Right atrium auricular region (tissue), 2 donors: ENCODE results near the gene SEMA3B. TPM values are rescaled to one million over a fixed set of nuclear protein-coding genes. Genes with fewer than 3 reads are reported as not detected.
A peak's percentile ranks its signal among the peaks of the same experiment; 100 is the strongest.

Source experiments
- DNase-seq: peaks from one replicate; pipeline ENCODE4 v3.0.0-alpha.2; 2019; ENCODE audit warnings: low spot score
- H3K27ac ChIP-seq, 2 donors: fragments of 200-600 bp; sonication (generic); 1 replicate in 1 of 2; 2 replicates in 1 of 2; pipeline ENCODE4 v1.5.1; 2016 to 2019
- H3K27me3 ChIP-seq, 2 donors: fragments of 200-600 bp; sonication (generic); one replicate each; pipeline versions ENCODE4 v1.5.1 to v1.6.0; 2017 to 2019
- H3K36me3 ChIP-seq: fragments of 200-600 bp; sonication (generic); one replicate; pipeline ENCODE4 v1.5.1; 2016
- H3K4me1 ChIP-seq, 2 donors: fragments of 200-600 bp; sonication (generic); one replicate each; pipeline versions ENCODE4 v1.5.1 to v1.6.0; 2017 to 2019
- H3K4me3 ChIP-seq, 2 donors: fragments of 200-600 bp; sonication (generic); 1 replicate in 1 of 2; 2 replicates in 1 of 2; pipeline ENCODE4 v1.5.1; 2017 to 2019; ENCODE audit warnings: mild to moderate bottlenecking in 1 of 2, moderate library complexity in 1 of 2
- H3K9me3 ChIP-seq, 2 donors: fragments of 200-600 bp; sonication (generic); one replicate each; pipeline ENCODE4 v1.5.1; 2019
- total RNA-seq, 2 donors: library from RNA; depleted of rRNA; stranded (reverse); fragments of >200 nt; gene quantifications; one replicate each; pipeline ENCODE4 v1.1.0, GENCODE V29; 2016
- TF ChIP-seq, protein P1 (sequence below), 2 donors: fragments of 200-600 bp; sonication (generic); IDR thresholded peaks; one replicate each; pipeline ENCODE4 v1.5.1; 2019; ENCODE audit warnings: antibody characterized with exemption in 2 of 2

Gene SEMA3B
- total RNA-seq, 2 donors from 2014 or later, result 15.4 to 20.0 TPM

DNA sequence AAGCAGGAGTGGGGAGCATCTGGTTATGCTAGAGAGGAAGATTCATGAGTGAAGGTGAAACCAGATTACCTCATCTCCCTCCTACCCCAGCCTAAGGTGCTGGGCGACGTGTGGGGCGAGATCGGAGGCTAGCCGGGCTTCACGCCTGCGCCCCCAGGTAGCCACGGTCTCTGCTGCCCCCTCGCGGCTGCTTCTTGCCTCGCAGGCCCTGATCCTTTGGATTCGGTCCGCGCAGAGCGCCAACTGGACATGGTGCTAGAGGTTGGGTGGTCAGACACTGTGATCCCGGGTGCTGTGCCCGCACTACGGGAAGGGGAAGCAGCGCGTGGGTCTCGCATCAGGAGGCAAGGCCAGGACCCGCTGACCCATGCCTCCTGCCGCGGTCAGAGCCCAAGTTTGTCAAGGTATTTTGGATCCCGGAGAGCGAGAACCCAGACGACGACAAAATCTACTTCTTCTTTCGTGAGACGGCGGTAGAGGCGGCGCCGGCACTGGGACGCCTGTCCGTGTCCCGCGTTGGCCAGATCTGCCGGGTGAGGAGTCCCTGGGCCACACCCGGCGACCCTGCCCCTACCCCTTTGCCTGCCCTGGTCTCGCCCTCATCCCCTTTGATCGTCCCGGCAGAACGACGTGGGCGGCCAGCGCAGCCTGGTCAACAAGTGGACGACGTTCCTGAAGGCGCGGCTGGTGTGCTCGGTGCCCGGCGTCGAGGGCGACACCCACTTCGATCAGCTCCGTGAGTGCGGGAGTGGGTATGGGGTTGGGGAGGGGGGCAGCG, 4.2 kb downstream of the SEMA3B start:
- H3K9me3 ChIP-seq, result no peaks in the 10 kb centered on the region
- peak overlapping the region in 1 of 2 donors; percentile 58 for H3K27ac ChIP-seq
- TF ChIP-seq, protein P1, sequence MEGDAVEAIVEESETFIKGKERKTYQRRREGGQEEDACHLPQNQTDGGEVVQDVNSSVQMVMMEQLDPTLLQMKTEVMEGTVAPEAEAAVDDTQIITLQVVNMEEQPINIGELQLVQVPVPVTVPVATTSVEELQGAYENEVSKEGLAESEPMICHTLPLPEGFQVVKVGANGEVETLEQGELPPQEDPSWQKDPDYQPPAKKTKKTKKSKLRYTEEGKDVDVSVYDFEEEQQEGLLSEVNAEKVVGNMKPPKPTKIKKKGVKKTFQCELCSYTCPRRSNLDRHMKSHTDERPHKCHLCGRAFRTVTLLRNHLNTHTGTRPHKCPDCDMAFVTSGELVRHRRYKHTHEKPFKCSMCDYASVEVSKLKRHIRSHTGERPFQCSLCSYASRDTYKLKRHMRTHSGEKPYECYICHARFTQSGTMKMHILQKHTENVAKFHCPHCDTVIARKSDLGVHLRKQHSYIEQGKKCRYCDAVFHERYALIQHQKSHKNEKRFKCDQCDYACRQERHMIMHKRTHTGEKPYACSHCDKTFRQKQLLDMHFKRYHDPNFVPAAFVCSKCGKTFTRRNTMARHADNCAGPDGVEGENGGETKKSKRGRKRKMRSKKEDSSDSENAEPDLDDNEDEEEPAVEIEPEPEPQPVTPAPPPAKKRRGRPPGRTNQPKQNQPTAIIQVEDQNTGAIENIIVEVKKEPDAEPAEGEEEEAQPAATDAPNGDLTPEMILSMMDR (IDR thresholded peaks at IDR 0.05), result peak; percentile 96 to 99
- no peaks in the 10 kb centered on the region for H3K27me3 ChIP-seq
- DNase-seq, result peak; percentile 89
- H3K36me3 ChIP-seq, result no peaks in the 10 kb centered on the region
- H3K4me3 ChIP-seq, result peak overlapping the region; percentile 11 to 44
- peaks cover 0 to 63% of the 10 kb centered on the region in 2 donors for H3K4me1 ChIP-seq

DNA sequence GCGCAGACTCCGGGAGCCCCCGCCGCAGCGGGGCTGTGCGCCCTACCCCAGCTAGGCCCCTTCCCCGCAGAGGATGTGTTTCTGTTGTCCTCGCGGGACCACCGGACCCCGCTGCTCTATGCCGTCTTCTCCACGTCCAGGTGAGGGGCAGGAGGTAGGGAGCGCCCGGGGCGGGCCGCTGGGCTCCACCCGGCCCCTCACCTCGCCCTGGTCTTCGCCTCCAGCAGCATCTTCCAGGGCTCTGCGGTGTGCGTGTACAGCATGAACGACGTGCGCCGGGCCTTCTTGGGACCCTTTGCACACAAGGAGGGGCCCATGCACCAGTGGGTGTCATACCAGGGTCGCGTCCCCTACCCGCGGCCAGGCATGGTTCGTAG, 4.7 kb downstream of the SEMA3B start:
- no peaks in the 10 kb centered on the region for H3K36me3 ChIP-seq
- H3K4me1 ChIP-seq, result peaks cover 0 to 62% of the 10 kb centered on the region in 2 donors
- H3K27me3 ChIP-seq, result no peaks in the 10 kb centered on the region
- no peak for DNase-seq
- H3K9me3 ChIP-seq, result no peaks in the 10 kb centered on the region
- TF ChIP-seq, protein P1 (IDR thresholded peaks at IDR 0.05), result no peak
- peak overlapping the region in 1 of 2 donors; percentile 58 for H3K27ac ChIP-seq
- H3K4me3 ChIP-seq, result peak overlapping the region in 1 of 2 donors; percentile 44

DNA sequence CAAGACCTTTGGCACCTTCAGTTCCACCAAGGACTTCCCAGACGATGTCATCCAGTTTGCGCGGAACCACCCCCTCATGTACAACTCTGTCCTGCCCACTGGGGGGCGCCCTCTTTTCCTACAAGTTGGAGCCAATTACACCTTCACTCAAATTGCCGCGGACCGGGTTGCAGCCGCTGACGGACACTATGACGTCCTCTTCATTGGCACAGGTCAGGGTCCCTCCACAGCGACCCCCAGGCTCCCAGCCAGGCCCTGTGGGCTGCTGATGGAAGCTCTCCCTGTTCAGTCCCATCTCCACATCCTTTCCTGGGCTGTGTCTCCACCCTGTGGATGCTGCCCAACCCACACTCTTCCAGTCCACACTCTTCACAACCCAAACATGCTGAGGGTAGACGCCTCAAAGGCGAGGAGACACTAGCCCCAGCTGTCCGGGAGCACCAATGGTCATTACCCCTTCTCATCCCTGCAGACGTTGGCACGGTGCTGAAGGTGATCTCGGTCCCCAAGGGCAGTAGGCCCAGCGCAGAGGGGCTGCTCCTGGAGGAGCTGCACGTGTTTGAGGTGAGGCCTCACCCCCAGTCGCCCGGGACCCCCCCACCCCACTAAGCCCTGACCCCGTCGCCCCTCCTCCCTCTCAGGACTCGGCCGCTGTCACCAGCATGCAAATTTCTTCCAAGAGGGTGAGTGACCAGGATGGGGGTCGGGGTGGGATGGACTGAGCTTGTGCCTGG, 5.6 kb downstream of the SEMA3B start:
- H3K4me1 ChIP-seq, result peaks cover 0 to 62% of the 10 kb centered on the region in 2 donors
- no peak overlapping the region for H3K27ac ChIP-seq
- no peak overlapping the region for H3K4me3 ChIP-seq
- TF ChIP-seq, protein P1 (IDR thresholded peaks at IDR 0.05), result peak; percentile 68 to 78
- no peaks in the 10 kb centered on the region for H3K27me3 ChIP-seq
- H3K9me3 ChIP-seq, result no peaks in the 10 kb centered on the region
- DNase-seq, result no peak
- no peaks in the 10 kb centered on the region for H3K36me3 ChIP-seq

DNA sequence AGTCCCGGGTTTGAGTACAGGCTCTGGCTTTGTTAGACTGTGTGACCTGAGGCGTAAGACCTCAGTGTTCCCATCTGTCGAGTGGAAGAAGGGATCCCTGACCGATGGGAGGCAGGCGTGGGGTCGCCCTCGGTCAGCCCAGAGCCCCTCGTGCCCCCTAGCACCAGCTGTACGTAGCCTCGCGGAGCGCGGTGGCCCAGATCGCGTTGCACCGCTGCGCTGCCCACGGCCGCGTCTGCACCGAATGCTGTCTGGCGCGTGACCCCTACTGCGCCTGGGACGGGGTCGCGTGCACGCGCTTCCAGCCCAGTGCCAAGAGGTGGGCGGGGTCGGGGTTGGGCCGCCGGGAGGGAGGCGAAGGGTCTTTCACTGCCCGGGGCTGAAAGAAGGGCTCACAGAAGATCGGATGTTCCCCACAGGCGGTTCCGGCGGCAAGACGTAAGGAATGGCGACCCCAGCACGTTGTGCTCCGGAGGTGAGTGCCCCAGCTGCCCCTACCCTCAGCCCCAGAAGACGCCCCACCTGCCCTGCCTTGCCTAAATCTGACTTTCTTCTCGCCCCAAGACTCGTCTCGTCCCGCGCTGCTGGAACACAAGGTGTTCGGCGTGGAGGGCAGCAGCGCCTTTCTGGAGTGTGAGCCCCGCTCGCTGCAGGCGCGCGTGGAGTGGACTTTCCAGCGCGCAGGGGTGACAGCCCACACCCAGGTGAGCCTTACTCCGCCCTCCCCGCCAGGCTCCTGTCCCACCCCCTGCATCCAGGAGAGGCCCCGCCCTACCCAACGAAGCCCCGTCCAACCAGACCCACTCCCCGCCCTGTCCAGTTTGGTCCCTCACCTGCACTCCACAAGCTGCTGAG, 6.4 kb downstream of the SEMA3B start:
- DNase-seq, result no peak
- TF ChIP-seq, protein P1 (IDR thresholded peaks at IDR 0.05), result no peak
- H3K9me3 ChIP-seq, result no peaks in the 10 kb centered on the region
- H3K27ac ChIP-seq, result no peak overlapping the region
- H3K36me3 ChIP-seq, result no peaks in the 10 kb centered on the region
- H3K4me3 ChIP-seq, result peak overlapping the region in 1 of 2 donors; percentile 6
- peaks cover 0 to 57% of the 10 kb centered on the region in 2 donors for H3K4me1 ChIP-seq
- H3K27me3 ChIP-seq, result no peaks in the 10 kb centered on the region

DNA sequence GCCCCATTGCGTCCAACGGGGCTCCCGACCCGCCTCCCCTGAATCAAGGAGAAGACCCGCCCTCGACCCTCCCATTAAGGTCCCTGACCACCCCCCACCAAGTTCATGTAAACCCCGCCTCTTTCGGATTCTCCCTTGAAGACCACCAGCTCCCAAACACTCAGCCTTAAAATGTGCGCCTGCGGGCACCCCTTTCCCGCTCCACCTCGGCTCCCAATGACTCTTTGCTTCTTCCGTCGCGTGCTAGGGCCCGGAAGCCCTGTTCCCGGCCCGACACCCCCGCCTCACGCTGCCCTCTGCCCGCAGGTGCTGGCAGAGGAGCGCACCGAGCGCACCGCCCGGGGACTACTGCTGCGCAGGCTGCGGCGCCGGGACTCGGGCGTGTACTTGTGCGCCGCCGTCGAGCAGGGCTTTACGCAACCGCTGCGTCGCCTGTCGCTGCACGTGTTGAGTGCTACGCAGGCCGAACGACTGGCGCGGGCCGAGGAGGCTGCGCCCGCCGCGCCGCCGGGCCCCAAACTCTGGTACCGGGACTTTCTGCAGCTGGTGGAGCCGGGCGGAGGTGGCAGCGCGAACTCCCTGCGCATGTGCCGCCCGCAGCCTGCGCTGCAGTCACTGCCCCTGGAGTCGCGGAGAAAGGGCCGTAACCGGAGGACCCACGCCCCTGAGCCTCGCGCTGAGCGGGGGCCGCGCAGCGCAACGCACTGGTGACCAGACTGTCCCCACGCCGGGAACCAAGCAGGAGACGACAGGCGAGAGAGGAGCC, 7.2 kb downstream of the SEMA3B start:
- DNase-seq, result no peak
- H3K27ac ChIP-seq, result no peak overlapping the region

More for the DNA sequence above, 7.2 kb downstream of the SEMA3B start:
- TF ChIP-seq, protein P1 (IDR thresholded peaks at IDR 0.05), result no peak
- H3K9me3 ChIP-seq, result no peaks in the 10 kb centered on the region
- no peaks in the 10 kb centered on the region for H3K27me3 ChIP-seq
- no peaks in the 10 kb centered on the region for H3K36me3 ChIP-seq
- peaks cover 0 to 53% of the 10 kb centered on the region in 2 donors for H3K4me1 ChIP-seq
- H3K4me3 ChIP-seq, result no peak overlapping the region
